Body of pancreas (tissue), 4 donors: ENCODE results near the gene OCLN. TPM values are rescaled to one million over a fixed set of nuclear protein-coding genes. Genes with fewer than 3 reads are reported as not detected.
"Not testable (repeated sequence)": the region's sequence is repeated elsewhere in the genome, so short reads cannot be mapped to it uniquely, and the experiment has no call there.

Experiments
- ATAC-seq: fragments of 150-250 bp; one replicate; pipeline ENCODE4 v1.9.1; 2016
- DNase-seq, 4 donors: peaks; one replicate each; pipeline ENCODE4 v3.0.0-alpha.2; 2019
- H3K27ac ChIP-seq, 4 donors: fragments of 200-600 bp; sonication (generic); 1 replicate in 3 of 4; 2 replicates in 1 of 4; pipeline versions ENCODE4 v1.5.1 to v1.6.1; 2016 to 2019; ENCODE audit warnings: mild to moderate bottlenecking in 1 of 4, mixed read lengths in 1 of 4, moderate library complexity in 1 of 4
- H3K27me3 ChIP-seq, 2 donors: fragments of 200-600 bp; sonication (generic); one replicate each; pipeline ENCODE4 v1.6.0; 2016; ENCODE audit warnings: mild to moderate bottlenecking in 1 of 2
- H3K36me3 ChIP-seq, 2 donors: fragments of 200-600 bp; sonication (generic); replicated peaks in 1 of 2; 2 replicates each; pipeline ENCODE4 v1.5.1; 2016; ENCODE audit warnings: low read depth in 2 of 2; ENCODE audit not compliant: insufficient read depth in 1 of 2
- H3K4me1 ChIP-seq: fragments of 200-600 bp; sonication (generic); one replicate; pipeline ENCODE4 v1.6.0; 2016
- H3K4me3 ChIP-seq, 2 donors: fragments of 200-600 bp; sonication (generic); 1 replicate in 1 of 2; 2 replicates in 1 of 2; pipeline ENCODE4 v1.5.1; 2016 to 2019
- H3K9me3 ChIP-seq, 3 donors: fragments of 200-600 bp; sonication (generic); 1 replicate in 2 of 3; 2 replicates in 1 of 3; pipeline ENCODE4 v1.5.1; 2016
- POLR2A ChIP-seq, 3 donors: fragments of 450-650 bp; IDR thresholded peaks; one replicate each; pipeline ENCODE4 v1.6.1; 2016; ENCODE audit warnings: antibody characterized with exemption in 3 of 3, mild to moderate bottlenecking in 2 of 3
- WGBS, 2 donors: methylation state at CpG; one replicate each; pipeline ENCODE4 v1.1.5; 2017; 5-methylcytosine and 5-hydroxymethylcytosine counted together
- intact Hi-C: fragments of 100-400 bp; cut with DNase I; formaldehyde crosslinking; loops from one replicate; pipeline ENCODE4 v1.15.1; 2023
- total RNA-seq, 2 donors: library from RNA; depleted of rRNA; stranded (reverse); fragments of >200 nt; gene quantifications; one replicate each; pipeline ENCODE4 v1.1.0, GENCODE V29; 2016
- TF ChIP-seq, protein P1 (sequence below), 7 experiments: fragments of 450-650 bp in 4 of 7; fragments of 200-600 bp in 3 of 7; sonication (generic) in 3 of 7; IDR thresholded peaks; one replicate each; pipeline ENCODE4 v1.5.1; 2016 to 2019; ENCODE audit warnings: antibody characterized with exemption in 7 of 7

The OCLN gene
- total RNA-seq, 2 donors from 2014 or later = 23.1 to 63.6 TPM

- DNase-seq (peak in 3 of 4 donors; percentile 14 to 50 (median 23)), ATAC-seq (peak; percentile 88)
- Histone ChIP-seq H3K4me1 (peaks cover 59% of the 10 kb centered on the region), H3K4me3 (no peak overlapping the region), H3K36me3 (no peaks in the 10 kb centered on the region), H3K27ac (peak overlapping the region; percentile 66 to 97 (median 86)), H3K9me3 (no peaks in the 10 kb centered on the region), H3K27me3 (no peaks in the 10 kb centered on the region)
- TF ChIP-seq, protein P1, sequence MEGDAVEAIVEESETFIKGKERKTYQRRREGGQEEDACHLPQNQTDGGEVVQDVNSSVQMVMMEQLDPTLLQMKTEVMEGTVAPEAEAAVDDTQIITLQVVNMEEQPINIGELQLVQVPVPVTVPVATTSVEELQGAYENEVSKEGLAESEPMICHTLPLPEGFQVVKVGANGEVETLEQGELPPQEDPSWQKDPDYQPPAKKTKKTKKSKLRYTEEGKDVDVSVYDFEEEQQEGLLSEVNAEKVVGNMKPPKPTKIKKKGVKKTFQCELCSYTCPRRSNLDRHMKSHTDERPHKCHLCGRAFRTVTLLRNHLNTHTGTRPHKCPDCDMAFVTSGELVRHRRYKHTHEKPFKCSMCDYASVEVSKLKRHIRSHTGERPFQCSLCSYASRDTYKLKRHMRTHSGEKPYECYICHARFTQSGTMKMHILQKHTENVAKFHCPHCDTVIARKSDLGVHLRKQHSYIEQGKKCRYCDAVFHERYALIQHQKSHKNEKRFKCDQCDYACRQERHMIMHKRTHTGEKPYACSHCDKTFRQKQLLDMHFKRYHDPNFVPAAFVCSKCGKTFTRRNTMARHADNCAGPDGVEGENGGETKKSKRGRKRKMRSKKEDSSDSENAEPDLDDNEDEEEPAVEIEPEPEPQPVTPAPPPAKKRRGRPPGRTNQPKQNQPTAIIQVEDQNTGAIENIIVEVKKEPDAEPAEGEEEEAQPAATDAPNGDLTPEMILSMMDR (IDR thresholded peaks at IDR 0.05) = no peak
- no peak for TF ChIP-seq POLR2A (IDR thresholded peaks at IDR 0.05)
- intact Hi-C loops = no loop called here
- 10 to 11% methylated on average over 4 of the region's 4 CpGs for WGBS, 2 donors
Observed at GRCh38 chr5:69451941-69452647, 40.5 kb upstream of the OCLN start.

DNA sequence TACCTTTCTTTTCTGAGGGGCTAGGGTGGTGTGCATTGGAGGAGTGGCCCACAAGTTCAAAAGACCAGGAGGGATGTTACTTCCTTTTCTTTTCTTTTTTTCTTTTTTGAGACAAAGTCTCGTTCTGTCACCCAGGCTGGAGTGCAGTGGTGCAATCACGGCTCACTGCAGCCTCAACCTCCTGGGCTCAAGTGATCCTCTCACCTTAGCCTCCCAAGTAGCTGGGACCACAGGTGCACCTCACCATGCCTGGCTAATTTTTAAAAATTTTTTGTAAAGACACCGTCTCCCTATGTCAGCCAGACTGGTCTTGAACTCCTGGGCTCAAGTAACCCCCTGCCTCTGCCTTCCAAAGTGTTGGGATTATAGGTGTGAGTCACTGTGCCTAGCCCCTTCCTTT lies 39.1 kb upstream of the OCLN start:
- H3K4me3 ChIP-seq, H3K9me3 ChIP-seq, H3K27me3 ChIP-seq, DNase-seq, H3K36me3 ChIP-seq, ATAC-seq, intact Hi-C loops: not testable (repeated sequence)
- Histone ChIP-seq H3K27ac (peak overlapping the region in 2 of 4 donors; percentile 88 to 97), H3K4me1 (peaks cover 59% of the 10 kb centered on the region)
- 88 to 100% methylated on average over 3 of the region's 3 CpGs for WGBS, 2 donors

GRCh38 chr5:69454460-69455249 lies 37.9 kb upstream of the OCLN start:
- no peak for TF ChIP-seq POLR2A (IDR thresholded peaks at IDR 0.05)
- TF ChIP-seq, protein P1 (IDR thresholded peaks at IDR 0.05) = no peak
- Histone ChIP-seq H3K27me3 (no peaks in the 10 kb centered on the region), H3K36me3 (no peaks in the 10 kb centered on the region), H3K9me3 (no peaks in the 10 kb centered on the region), H3K4me1 (peaks cover 59% of the 10 kb centered on the region), H3K4me3 (no peak overlapping the region), H3K27ac (peak overlapping the region; percentile 25 to 88 (median 66))
- ATAC-seq = peak; percentile 6
- 43 to 44% methylated on average over 8 of the region's 8 CpGs for WGBS, 2 donors
- intact Hi-C loops = no loop called here
- peak in 3 of 4 donors; percentile 13 to 41 (median 24) for DNase-seq

- 41 to 75% methylated on average over 7 of the region's 7 CpGs for WGBS, 2 donors
- DNase-seq, H3K27me3 ChIP-seq, H3K4me3 ChIP-seq, ATAC-seq, H3K36me3 ChIP-seq, intact Hi-C loops, H3K9me3 ChIP-seq: not testable (repeated sequence)
- Histone ChIP-seq H3K27ac (peak overlapping the region in 3 of 4 donors; percentile 60 to 88 (median 72)), H3K4me1 (peaks cover 54% of the 10 kb centered on the region)
Observed at GRCh38 chr5:69455428-69455988, 37.1 kb upstream of the OCLN start.

DNA sequence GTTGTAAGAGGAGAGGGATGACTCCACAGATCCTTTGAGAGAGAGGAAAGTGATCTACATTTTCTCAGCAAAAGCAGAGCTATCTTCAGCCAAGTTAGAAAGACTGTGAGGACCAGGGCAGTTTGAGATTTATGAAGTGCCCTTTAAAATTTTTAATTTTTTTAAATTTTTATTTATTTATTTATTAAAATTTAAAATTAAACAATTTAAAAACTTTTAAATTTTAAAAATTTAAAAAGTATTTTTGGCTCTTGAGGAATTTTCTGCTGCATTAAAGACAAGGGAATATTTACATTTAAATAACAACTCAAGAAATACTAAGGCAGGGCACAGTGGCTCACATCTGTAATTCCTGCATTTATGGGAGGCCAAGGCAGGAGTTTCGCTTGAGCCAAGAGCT lies 30.4 kb upstream of the OCLN start:
- intact Hi-C loops = no loop called here
- WGBS, 2 donors = 90 to 100% methylated on average over 1 of the region's 1 CpG
- DNase-seq (no peak), ATAC-seq (no peak)
- Histone ChIP-seq H3K4me1 (no peaks in the 10 kb centered on the region), H3K4me3 (no peak overlapping the region), H3K36me3 (no peaks in the 10 kb centered on the region), H3K9me3 (no peaks in the 10 kb centered on the region), H3K27me3 (no peaks in the 10 kb centered on the region), H3K27ac (no peak overlapping the region)
- TF ChIP-seq, protein P1 (IDR thresholded peaks at IDR 0.05) = no peak
- no peak for TF ChIP-seq POLR2A (IDR thresholded peaks at IDR 0.05)

GRCh38 chr5:69466375-69466774 lies 26.2 kb upstream of the OCLN start:
- 98 to 100% methylated on average over 2 to 3 of the region's 3 CpGs for WGBS, 2 donors
- ATAC-seq, H3K27me3 ChIP-seq, H3K27ac ChIP-seq, H3K9me3 ChIP-seq, H3K4me1 ChIP-seq, H3K36me3 ChIP-seq, DNase-seq, H3K4me3 ChIP-seq, intact Hi-C loops: not testable (repeated sequence)
